Measurements from ENCODE around the gene MAGEC3. TPM values are rescaled to one million over a fixed set of nuclear protein-coding genes. Genes with fewer than 3 reads are reported as not detected.

The MAGEC3 gene
- total and polyA plus RNA-seq, 2 of the 13 experiments (the other 11 are each of a cell fraction or from before 2014, with no cell fraction given) = not detected

- no peak for DNase-seq (ENCODE audit: low spot score)
- H3K9me3 ChIP-seq (ENCODE audit: low read length) = peaks cover 30% of the 10 kb centered on the region; the same call in 1 of the 2 replicates
- no peaks in the 10 kb centered on the region for H3K27me3 ChIP-seq (ENCODE audit: control insufficient read depth in 1 of 2, insufficient read depth in 2 of 2, low read length in 2 of 2)
- no peak overlapping the region for H3K27ac ChIP-seq (ENCODE audit: extremely low read length, insufficient read depth, low read length)
- in situ Hi-C loops (cut with HindIII; ENCODE audit: extremely low pct_ligation_motif_present, low pct_unique_long_range_greater_than_20kb) = no loop called here
- FAIRE-seq = no peak
- no peak overlapping the region for H3K9ac ChIP-seq (ENCODE audit: insufficient read depth, low read depth, low read length)
- H4K20me1 ChIP-seq (ENCODE audit: insufficient read depth, low read length) = no peaks in the 10 kb centered on the region
- H3K36me3 ChIP-seq (replicated peaks in 1 of 2; ENCODE audit: control insufficient read depth in 1 of 2, insufficient read depth in 2 of 2, low read length in 2 of 2) = no peaks in the 10 kb centered on the region
- no peaks in the 10 kb centered on the region for H3K79me2 ChIP-seq (ENCODE audit: insufficient read depth, low read length)
- no peak for ATAC-seq
- no peak overlapping the region for H3K4me2 ChIP-seq (ENCODE audit: low read depth, low read length)
- whole genome bisulfite sequencing (ENCODE audit: low lambda C conversion rate) = 0% methylated on average over 2 of the region's 2 CpGs
- no peaks in the 10 kb centered on the region for H3K4me1 ChIP-seq (ENCODE audit: insufficient read depth, low read length)
- H3K4me3 ChIP-seq (replicated peaks in 1 of 3; ENCODE audit: insufficient read depth in 1 of 3, low read depth in 2 of 3, low read length in 3 of 3) = no peak overlapping the region
- no peak overlapping the region for H2AFZ ChIP-seq (ENCODE audit: low read length)
- no TSS peak for BruUV-seq (replicated peaks)
- intact Hi-C loops (cut with micrococcal nuclease; ENCODE audit: unreplicated experiment) = no loop called here
- CTCF ChIA-PET (ENCODE audit: low intra/inter-chr PET ratio, low total read pairs) = no interaction called here
- POLR2A ChIA-PET = no interaction called here
- TF ChIP-seq KLF11 (CRISPR knock-in tag; IDR thresholded peaks at IDR 0.05) = no peak
- TF ChIP-seq ZNF670 (CRISPR knock-in tag; IDR thresholded peaks at IDR 0.05; ENCODE audit: borderline replicate concordance) = no peak
- TF ChIP-seq ZNF652 (CRISPR knock-in tag; IDR thresholded peaks at IDR 0.05; ENCODE audit: borderline replicate concordance, low read depth) = no peak
- TF ChIP-seq MEIS2 (CRISPR knock-in tag; IDR thresholded peaks at IDR 0.05) = no peak
- TF ChIP-seq SAP130 (CRISPR knock-in tag; IDR thresholded peaks at IDR 0.05; ENCODE audit: low read depth) = no peak
- TF ChIP-seq ZNF746 (CRISPR knock-in tag; IDR thresholded peaks at IDR 0.05) = no peak
- TF ChIP-seq GATAD1 (CRISPR knock-in tag; IDR thresholded peaks at IDR 0.05) = no peak
- TF ChIP-seq MXI1 (IDR thresholded peaks at IDR 0.05; ENCODE audit: borderline replicate concordance, low read depth, low read length) = no peak
- no peak for TF ChIP-seq SETDB1 (CRISPR knock-in tag; IDR thresholded peaks at IDR 0.05; ENCODE audit: borderline replicate concordance)
- no peak for TF ChIP-seq ATF7 (IDR thresholded peaks at IDR 0.05)
- TF ChIP-seq ATF7 (CRISPR knock-in tag; IDR thresholded peaks at IDR 0.05) = no peak
- TF ChIP-seq KDM3A (CRISPR knock-in tag; IDR thresholded peaks at IDR 0.05; ENCODE audit: low read depth) = no peak
- TF ChIP-seq SCMH1 (CRISPR knock-in tag; IDR thresholded peaks at IDR 0.05; ENCODE audit: borderline replicate concordance) = no peak
- no peak for TF ChIP-seq ARID5B (CRISPR knock-in tag; IDR thresholded peaks at IDR 0.05)
- no peak for TF ChIP-seq CERS6 (CRISPR knock-in tag; IDR thresholded peaks at IDR 0.05)
- no peak for TF ChIP-seq GPBP1L1 (CRISPR knock-in tag; IDR thresholded peaks at IDR 0.05)
- no peak for TF ChIP-seq ZNF770 (CRISPR knock-in tag; IDR thresholded peaks at IDR 0.05)
Measured at GRCh38 chrX:141839856-141840255, 1.7 kb downstream of the MAGEC3 start.
